ENCODE data around the gene AP2A2. TPM values are rescaled to one million over a fixed set of nuclear protein-coding genes. Genes with fewer than 3 reads are reported as not detected.
"Not testable (repeated sequence)": the region's sequence is repeated elsewhere in the genome, so short reads cannot be mapped to it uniquely, and the experiment has no call there.

The AP2A2 gene
- total RNA-seq, 1 donor from 2014 or later: 42.6 TPM

DNA sequence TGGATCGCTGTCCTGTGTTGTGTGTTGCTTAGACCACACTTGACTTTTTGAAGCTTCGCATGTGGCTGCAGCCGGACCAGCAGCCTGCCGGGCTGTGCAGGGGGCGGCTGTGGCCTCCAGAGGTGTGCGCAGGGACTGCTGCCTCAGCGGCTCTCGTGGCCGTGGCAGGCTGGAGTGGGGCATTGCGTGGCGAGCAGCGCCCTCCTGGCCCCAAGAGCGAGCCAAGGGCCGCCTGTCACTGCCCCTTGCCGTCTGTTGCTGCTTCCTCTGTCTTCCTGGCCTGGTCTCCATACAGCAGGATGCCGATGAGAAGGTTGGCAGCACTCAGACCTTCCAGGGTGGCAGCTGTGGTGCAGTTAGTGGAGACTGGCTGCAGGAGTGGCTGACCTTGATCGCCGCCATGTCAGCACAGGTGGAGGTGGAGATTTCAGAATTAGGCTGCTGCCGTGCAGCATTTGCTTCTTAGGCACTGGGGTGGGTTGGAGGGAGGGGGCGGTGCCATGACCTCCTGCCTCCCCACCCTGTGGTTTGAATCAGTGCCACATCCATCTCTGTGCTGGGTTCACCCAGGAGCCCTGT, 76.8 kb downstream of the AP2A2 start:
- intact Hi-C loops (cut with micrococcal nuclease): no loop called here
- ATAC-seq: no peak
- no peak for DNase-seq

DNA sequence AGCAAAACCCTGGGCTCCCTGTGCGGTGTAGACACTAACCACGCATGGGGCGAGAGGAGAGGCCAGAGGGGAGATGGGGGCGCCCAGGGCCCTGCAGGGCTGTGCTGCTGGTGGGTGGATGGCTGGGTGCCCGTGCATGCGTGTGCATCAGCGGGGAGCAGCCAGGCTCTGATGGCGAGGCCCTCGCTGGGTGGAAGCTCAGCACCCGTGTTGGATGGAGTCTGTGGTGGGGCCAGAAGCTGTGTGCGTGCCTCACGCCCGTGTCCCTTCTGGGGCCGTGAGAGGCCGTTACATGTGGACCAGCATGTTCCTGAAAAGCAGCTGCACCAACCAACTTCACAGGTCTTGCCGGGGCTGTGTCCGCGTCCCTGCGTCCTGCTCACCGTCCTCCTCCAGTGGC, 77.5 kb downstream of the AP2A2 start:
- DNase-seq: no peak

DNA sequence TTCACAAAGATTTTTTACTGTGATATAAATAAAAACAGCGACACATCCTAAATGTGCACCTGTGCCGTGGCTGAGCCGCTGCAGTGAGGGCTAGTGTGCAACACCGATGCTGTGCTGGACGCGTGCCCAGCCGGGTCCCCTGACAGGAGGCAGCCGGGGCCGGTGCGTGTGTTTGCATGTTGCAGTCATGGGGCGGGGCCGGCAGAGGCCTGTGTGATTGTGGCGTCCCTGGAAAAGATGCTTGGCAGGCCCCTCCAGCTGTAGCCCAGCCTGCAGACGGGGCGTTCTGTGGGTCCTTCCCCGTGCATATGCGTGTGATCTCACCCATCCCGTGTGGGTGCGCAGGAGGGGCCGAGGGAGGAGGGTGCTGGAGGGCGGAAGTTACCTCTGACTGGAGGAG, 80.3 kb downstream of the AP2A2 start:
- ATAC-seq: peak; percentile 53
- intact Hi-C loops (cut with micrococcal nuclease): no loop called here
- DNase-seq: peak; percentile 69

More for the DNA sequence above, 77.5 kb downstream of the AP2A2 start:
- ATAC-seq: no peak
- intact Hi-C loops (cut with micrococcal nuclease): no loop called here

DNA sequence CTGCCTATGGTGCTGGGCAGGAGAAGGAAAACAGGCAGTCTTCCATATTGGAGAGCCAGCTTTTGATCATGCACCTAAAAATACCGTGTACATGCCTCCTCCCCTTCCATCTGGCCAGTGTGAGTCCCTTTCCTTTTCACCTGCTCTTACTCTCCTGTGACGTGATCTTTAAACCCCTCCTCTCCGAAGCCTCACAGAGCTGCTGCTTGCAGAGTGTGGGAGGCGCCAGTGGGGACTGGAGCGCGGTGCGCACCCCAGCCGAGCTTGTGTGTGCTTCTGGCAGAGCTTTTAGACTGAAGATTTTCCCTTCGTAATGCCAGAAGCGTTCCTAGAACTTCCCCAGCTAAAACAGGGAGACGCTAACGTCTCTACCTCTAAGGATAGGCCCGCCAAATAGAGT, 81.1 kb downstream of the AP2A2 start:
- peak; percentile 83 for ATAC-seq
- intact Hi-C loops (cut with micrococcal nuclease): no loop called here
- DNase-seq: no peak

DNA sequence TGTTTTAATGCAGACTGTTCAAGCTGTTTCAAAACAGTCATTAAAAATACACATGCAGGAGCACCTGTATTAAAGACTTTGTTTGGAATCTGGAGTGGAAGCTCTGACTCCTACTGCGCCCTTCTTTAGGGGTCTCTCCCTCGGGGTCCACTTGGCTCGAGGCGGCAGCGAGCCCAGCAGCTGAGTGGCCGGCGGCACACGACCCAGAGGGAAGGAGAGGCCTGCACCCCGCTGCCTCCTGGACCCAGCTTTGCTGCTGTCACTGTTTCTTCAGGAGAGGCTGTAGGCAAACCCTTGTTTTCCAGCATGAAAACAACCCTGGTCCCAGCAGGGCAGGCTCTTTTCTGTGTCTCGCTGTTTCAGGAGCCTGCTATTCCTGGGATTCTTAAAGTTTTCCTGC, 81.6 kb downstream of the AP2A2 start:
- no peak for ATAC-seq
- DNase-seq: no peak
- intact Hi-C loops (cut with micrococcal nuclease): no loop called here

DNA sequence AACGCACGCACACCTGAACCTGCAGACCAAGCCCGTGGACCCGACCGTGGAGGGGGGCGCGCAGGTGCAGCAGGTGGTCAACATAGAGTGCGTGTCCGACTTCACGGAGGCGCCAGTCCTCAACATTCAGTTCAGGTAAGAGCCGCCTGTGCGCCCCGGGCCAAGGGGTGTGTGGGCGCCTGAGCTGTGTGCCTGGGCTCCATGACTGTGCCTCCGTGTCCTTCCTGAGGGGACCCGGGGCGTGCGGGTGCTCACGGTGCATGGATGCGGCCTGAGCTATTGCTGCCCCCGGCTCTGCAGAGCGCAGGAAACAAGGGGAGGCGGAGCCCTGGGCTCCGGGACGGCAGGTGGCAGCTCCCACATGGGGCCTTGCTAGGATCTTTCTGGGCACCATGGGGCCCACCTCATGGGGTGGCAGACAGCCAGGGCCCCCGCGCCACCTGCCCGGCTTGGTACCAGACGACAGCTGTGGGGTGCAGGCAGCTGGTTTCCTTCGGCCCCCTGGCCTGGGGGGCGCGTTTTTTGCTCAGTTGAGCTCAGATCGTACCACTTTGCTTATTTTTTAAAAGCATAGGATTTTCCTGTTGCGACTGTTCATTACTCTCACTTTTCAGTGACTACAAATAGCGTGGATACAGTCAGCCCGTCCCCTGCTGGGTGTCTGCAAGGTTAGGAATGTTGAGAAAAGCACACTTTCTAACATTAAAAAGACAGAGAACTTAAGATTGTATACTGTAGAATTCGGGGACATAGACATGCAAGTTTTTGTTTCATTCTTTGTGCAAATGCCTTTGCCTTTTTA, 82.5 kb downstream of the AP2A2 start:
- intact Hi-C loops (cut with micrococcal nuclease): no loop called here
- DNase-seq (no peak), ATAC-seq (no peak)

DNA sequence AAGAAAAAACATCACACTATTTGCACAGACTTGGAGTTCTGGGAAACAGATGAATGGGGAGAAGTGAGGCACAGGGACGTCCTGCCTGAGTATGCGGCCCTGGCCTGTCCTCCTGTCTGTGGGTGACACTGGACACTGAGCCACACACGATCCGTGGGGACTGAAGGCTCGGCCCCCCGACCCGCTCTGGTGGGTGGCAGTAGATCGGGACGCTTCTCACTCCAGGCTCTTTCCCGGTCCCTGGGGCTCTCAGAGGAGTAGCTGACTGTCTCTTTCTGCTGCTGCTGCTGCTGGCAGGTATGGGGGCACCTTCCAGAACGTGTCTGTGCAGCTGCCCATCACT, 83.1 kb downstream of the AP2A2 start:
- ATAC-seq (no peak), DNase-seq (no peak)
- intact Hi-C loops (cut with micrococcal nuclease): no loop called here

DNA sequence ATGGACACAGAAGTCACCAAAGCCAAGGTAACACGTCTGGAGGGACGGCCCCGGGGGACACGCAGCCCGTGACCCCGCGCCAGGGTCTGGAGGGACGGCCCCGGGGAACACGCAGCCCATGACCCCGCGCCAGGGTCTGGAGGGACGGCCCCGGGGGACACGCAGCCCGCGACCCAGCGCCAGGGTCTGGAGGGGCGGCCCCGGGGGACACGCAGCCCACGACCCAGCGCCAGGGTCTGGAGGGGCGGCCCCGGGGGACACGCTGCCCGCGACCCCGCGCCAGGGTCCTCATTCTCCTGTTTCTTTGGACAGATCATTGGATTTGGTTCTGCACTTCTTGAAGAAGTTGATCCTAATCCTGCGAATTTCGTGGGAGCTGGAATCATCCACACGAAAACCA, 83.7 kb downstream of the AP2A2 start:
- DNase-seq (no peak), ATAC-seq (no peak)
- intact Hi-C loops (cut with micrococcal nuclease): no loop called here

DNA sequence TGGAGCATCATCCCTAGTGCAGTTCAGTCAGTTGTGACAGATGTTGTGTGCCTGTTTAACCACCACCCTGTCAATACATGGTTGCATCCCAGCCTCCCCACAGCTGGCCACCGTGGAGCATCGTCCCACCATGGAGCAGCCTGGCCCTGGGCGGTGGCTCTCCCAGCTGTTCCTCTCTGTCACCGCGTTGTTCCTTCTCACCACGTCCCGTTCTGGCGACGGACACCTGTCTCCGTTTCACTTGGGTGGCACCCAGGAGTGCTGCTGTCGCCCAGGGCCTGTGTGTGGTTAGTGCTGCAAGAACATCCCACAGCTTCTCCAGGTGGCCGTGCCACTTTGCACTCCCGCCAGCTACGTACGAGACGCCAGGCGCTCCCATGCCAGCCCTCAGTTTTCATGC, 84.3 kb downstream of the AP2A2 start:
- ATAC-seq: no peak
- intact Hi-C loops (cut with micrococcal nuclease): no loop called here
- no peak for DNase-seq

DNA sequence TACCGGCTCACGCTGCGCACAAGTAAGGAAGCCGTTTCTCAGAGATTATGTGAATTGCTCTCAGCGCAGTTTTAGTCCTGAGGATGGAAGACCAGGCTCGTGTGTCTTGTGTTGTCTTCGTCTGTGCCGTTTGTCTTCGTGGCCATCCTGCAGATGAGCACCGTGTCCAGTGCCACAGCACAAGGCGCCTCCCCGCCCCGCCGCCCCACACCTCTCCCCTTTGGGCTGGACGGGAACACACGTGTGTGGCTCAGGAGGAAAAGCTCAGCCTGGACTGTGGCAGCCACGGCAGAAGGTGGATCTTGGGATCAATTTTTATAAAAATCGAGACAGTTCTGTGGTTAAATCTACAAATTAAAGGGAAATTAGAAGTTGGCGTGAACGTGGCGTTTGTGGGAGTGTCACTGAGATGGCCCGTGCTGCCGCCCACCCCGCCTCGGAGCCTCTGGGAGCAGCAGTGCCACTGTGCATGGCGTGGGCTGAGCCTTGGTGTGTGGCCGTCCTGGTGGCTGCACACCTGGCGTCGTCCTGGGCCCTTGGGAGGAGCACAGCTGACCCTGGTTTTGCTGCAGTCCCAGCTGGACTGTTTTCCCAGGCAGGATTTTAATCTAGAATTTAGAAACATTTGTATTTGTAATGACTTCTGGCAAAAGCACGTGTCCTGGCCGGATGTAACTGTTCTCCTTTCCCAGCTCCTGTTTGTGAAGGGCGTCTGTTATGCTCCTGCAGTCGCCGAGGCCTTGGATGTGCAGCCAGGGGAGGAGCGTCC, 85.1 kb downstream of the AP2A2 start:
- no peak for ATAC-seq
- intact Hi-C loops (cut with micrococcal nuclease): no loop called here
- DNase-seq: no peak

DNA sequence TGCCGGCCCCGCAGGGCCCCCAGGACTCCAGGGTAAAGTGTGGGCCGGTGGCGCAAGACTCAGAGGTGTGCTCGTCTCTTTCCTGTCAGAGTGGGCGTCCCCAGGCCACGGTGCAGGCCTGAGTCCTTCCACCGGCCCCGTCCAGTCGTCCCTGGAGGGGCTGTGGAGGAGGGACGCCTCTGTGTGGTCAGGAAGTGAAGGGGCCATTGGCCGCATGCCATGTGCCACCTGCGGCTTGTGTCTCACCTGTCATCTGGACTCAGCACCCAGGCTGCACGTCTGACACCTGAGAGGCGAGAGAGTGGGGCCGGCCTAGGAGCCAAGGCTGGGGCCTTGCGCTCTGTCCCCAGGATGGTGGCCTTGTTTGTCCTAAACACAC, 85.6 kb downstream of the AP2A2 start:
- no peak for ATAC-seq
- no peak for DNase-seq
- intact Hi-C loops (cut with micrococcal nuclease): no loop called here

DNA sequence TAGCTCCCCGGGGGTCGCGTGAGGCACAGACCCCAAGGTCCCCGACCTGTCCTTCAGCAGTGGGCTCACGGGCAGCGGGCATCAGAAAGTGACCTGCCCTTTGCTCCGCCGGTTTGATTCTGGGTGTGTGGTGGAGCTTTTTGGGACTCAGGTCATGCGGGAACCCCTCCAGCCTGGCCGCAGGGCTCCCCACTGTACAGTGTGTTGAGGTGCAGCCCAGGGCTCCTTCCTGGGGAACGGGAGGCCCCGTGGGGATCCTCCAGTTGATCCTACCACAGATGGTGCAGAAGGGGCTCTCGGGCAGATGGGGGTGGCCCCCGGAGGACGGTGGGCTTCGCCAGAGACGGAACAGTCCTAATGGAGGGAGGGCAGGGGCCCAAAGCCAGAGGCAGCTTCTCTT, 86.6 kb downstream of the AP2A2 start:
- no peak for DNase-seq
- ATAC-seq: no peak
- intact Hi-C loops (cut with micrococcal nuclease): no loop called here

DNA sequence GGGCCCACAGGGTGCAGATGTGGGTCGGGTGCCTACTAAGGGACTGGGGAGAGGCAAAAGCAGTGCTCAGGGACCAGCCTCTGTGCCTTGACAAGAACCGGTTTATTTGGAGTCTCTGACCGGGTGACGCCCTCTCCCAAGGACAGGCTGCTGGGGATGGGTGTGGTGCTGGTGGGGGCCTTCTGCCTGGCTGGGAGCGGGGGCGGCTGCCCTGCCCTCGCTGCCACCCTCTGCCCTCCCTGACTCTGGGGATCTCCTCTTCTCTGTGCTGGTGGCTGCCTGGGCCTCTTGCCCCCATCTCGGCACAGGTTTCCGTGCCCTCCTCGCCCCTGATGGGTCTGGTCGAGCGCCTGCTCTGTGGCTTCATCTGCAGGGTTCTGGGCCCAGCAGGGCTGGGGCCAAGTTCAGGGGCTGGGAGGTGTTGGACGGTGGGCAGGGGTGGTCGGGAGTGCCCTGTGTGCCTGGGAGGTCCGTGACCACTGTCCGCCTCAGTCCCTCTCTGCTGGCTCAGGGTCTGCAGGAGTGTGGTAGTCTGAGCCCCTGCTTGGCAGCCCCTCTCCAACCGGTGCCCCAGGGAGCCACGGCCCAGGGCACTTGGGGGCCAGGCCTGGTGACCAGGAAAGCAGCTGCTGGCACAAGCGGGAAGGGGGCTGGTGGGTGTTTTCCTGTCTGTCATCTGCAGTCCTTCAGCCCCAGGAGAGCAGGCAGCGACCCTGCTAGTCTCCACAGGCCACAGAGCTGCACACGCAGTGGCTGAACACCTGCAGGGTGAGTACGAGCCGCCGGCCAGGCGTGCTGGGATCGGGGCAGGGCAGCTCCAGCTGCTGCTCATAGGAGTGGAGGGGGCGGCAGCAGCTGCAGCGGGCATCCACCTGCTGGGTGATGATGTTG, 87.3 kb downstream of the AP2A2 start:
- ATAC-seq (no peak), DNase-seq (no peak)
- intact Hi-C loops (cut with micrococcal nuclease): no loop called here

DNA sequence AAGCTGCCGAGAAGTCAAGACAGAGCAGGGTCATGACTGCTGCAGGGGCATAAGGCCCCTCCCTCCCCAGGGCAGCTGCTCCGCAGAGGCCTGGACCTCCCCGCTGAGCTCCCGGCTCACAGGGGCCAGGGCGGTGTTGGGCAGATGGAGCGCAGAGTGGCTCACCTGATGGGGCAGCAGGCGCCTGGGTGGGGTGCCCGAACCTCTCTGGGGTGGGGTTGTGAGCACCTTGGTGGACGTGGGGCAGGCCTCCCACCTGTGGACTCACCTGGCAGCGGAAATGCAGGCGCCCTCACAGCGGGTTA, 87.9 kb downstream of the AP2A2 start:
- no peak for DNase-seq
- intact Hi-C loops (cut with micrococcal nuclease): no loop called here
- no peak for ATAC-seq

DNA sequence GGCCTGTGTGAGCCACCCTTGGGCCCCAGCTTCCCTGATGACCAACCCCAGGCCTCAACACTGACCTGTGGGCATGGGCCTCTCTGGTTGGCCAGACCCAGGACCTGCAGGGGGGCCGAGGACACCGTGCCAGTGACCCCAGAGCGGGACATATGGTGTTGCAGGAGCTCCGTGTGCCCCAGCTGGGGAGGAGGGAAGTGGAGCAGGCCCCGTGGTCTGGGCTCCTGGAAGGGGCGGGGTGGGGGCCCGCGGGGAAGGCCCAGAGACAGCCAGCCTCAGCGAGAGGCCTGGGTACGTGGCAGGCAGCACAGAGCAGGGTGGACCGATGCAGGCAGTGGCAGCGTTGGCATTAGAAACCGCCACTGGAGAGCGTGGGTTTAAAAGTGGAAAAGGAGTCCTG, 88.6 kb downstream of the AP2A2 start:
- intact Hi-C loops (cut with micrococcal nuclease): no loop called here

DNA sequence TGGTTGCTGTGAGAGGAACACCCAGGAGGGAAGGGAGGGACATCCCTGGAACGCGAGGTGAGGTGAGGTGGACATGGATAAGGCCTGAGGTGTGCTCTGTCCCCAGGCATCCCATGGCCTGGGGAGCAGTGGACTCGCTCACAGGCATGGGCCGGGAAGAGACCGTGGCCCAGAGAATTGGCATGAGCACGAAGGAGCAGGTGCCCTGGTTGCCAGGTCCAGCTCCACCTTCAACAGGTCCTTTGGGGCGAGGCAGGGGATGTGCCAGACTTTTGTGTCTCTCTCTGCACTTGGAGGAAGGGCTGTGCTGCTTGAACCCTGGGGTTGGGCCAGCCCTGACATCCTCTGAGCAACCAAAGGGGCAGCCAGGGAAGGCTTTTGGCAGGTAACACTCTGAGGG, 89.4 kb downstream of the AP2A2 start:
- intact Hi-C loops (cut with micrococcal nuclease): no loop called here
- ATAC-seq: no peak
- DNase-seq: no peak

More for the DNA sequence above, 88.6 kb downstream of the AP2A2 start:
- no peak for ATAC-seq
- no peak for DNase-seq

DNA sequence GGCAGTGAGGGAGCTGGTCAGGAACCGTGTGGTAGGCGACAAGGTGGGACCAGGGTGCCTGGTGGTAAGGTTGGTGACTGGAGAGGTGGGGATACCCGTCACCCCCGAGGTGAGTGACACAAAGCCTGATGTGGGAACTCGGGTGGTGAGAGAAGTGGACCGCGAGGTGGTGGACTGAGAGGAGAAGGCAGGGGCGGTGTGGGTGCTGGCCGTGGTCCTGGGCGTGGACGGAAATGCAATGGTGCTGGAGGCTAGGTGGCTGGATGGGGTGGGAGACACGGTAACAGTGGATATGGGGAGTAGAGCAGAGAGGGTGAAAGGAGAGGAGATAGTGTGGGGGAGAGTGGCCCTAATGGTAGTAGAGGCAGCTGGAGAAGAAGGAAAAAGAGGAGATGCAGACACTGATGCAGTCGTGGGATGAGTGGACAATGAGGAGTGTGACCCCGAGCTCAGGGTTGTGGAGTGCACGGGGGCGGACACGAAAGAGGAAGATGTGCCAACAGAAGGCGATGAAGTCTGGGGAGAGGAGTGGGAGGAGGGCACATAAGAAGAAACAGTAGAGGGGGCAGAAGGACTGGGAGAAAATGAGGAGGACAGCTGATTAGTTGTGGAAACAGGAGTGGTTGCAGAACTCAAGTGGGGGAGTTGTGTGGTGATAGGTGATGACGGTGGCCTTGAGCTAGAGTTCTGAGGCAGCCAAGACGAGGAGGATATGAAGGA, 90.3 kb downstream of the AP2A2 start:
- ATAC-seq (no peak), DNase-seq (no peak)
- intact Hi-C loops (cut with micrococcal nuclease): no loop called here

DNA sequence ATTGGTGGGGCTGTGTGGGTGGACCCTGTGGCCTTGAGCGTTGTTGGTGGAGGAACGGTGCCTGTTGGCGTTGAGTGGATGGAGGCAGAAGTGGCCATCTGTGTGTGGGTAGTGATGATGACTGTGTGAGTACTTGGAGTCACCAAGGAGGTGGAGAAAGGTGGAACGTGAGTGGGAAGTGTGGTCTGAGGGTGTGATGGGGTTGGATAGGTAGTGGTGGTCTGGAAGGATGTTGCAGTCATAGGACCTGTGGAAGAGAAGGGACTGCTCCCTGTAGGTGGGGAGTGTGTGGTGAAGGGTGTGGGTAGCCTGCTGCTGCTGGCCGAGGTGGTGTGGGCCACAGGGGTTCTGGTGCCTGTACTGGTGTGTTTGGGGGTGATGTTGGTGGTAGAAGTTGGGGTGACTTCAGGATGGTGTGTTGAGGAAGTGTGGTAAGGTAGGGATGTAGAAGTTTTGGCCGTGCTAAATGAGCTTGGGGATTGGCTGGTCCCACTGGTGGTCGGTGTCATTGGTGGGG, 91.0 kb downstream of the AP2A2 start:
- peak; percentile 16 for ATAC-seq
- DNase-seq; intact Hi-C loops (cut with micrococcal nuclease): not testable (repeated sequence)
